H9 (cell line): ENCODE data around the gene ILF2. TPM values are rescaled to one million over a fixed set of nuclear protein-coding genes. Genes with fewer than 3 reads are reported as not detected.

Experiments used
- DNase-seq: peaks from one replicate; pipeline ENCODE4 v3.0.0-alpha.2; 2017
- H2AFZ ChIP-seq: one replicate; pipeline ENCODE4 v1.6.1; 2013; ENCODE audit warnings: mild to moderate bottlenecking, low read length, control low read depth, moderate library complexity
- H2AK5ac ChIP-seq: 2 replicates; pipeline ENCODE4 v1.6.1; 2013; ENCODE audit warnings: low read length, control low read depth, mixed read lengths; ENCODE audit not compliant: insufficient read length
- H2BK120ac ChIP-seq: one replicate; pipeline ENCODE4 v1.6.1; 2013; ENCODE audit warnings: low read depth, mild to moderate bottlenecking, low read length, control low read depth, inconsistent platforms; ENCODE audit not compliant: poor library complexity, severe bottlenecking
- H2BK12ac ChIP-seq: 2 replicates; pipeline ENCODE4 v1.6.1; 2013; ENCODE audit warnings: low read length, control low read depth, mixed read lengths, low read depth; ENCODE audit not compliant: insufficient read length
- H2BK15ac ChIP-seq: 2 replicates; pipeline ENCODE4 v1.6.1; 2013; ENCODE audit warnings: low read depth, low read length, control low read depth
- H2BK20ac ChIP-seq: one replicate; pipeline ENCODE4 v1.6.1; 2013; ENCODE audit warnings: low read depth, mild to moderate bottlenecking, low read length, control low read depth, inconsistent platforms; ENCODE audit not compliant: poor library complexity, severe bottlenecking
- H2BK5ac ChIP-seq: 2 replicates; pipeline ENCODE4 v1.6.1; 2013; ENCODE audit warnings: low read length, control low read depth, mixed read lengths; ENCODE audit not compliant: insufficient read length
- H3K14ac ChIP-seq: 2 replicates; pipeline ENCODE4 v1.6.1; 2013; ENCODE audit warnings: low read length, control low read depth; ENCODE audit not compliant: insufficient read depth
- H3K18ac ChIP-seq: 2 replicates; pipeline ENCODE4 v1.6.1; 2013; ENCODE audit warnings: low read depth, mild to moderate bottlenecking, mixed read lengths, low read length, control low read depth; ENCODE audit not compliant: insufficient read length
- H3K23ac ChIP-seq: 2 replicates; pipeline ENCODE4 v1.6.1; 2013; ENCODE audit warnings: low read length, control low read depth, mixed read lengths, low read depth; ENCODE audit not compliant: insufficient read length
- H3K23me2 ChIP-seq: 2 replicates; pipeline ENCODE4 v1.6.1; 2013; ENCODE audit warnings: low read depth, mild to moderate bottlenecking, mixed read lengths, low read length, control low read depth; ENCODE audit not compliant: insufficient read length, poor library complexity, severe bottlenecking
- H3K27ac ChIP-seq: 2 replicates; pipeline ENCODE4 v1.5.1; 2013; ENCODE audit warnings: low read length, control low read depth, mixed read lengths, low read depth; ENCODE audit not compliant: insufficient read length
- H3K27me3 ChIP-seq: 2 replicates; pipeline ENCODE4 v1.6.1; 2013; ENCODE audit warnings: low read length, control low read depth, inconsistent platforms; ENCODE audit not compliant: insufficient read depth
- H3K4ac ChIP-seq: 2 replicates; pipeline ENCODE4 v1.6.1; 2013; ENCODE audit warnings: low read depth, mild to moderate bottlenecking, control low read depth, inconsistent platforms, low read length, moderate library complexity
- H3K4me1 ChIP-seq: 2 replicates; pipeline ENCODE4 v1.6.1; 2013; ENCODE audit warnings: low read length, control low read depth, inconsistent platforms; ENCODE audit not compliant: insufficient read depth
- H3K4me2 ChIP-seq: 2 replicates; pipeline ENCODE4 v1.6.1; 2013; ENCODE audit warnings: low read length, control low read depth, mixed read lengths; ENCODE audit not compliant: insufficient read length, insufficient read depth
- H3K56ac ChIP-seq: 2 replicates; pipeline ENCODE4 v1.6.1; 2013; ENCODE audit warnings: low read depth, mild to moderate bottlenecking, mixed read lengths, low read length, control low read depth; ENCODE audit not compliant: insufficient read length
- H3K79me1 ChIP-seq: 2 replicates; pipeline ENCODE4 v1.6.1; 2013; ENCODE audit warnings: low read depth, mild to moderate bottlenecking, moderate library complexity, low read length, control low read depth, inconsistent platforms; ENCODE audit not compliant: insufficient read depth, poor library complexity, severe bottlenecking
- H3K79me2 ChIP-seq: 2 replicates; pipeline ENCODE4 v1.6.1; 2013; ENCODE audit warnings: low read length, control low read depth, inconsistent platforms; ENCODE audit not compliant: insufficient read depth
- H3K9ac ChIP-seq: 2 replicates; pipeline ENCODE4 v1.6.1; 2013; ENCODE audit warnings: low read length, control low read depth, mixed read lengths; ENCODE audit not compliant: insufficient read length; ENCODE audit errors: extremely low read depth
- H3K9me3 ChIP-seq: one replicate; pipeline ENCODE4 v1.6.1; 2013; ENCODE audit warnings: low read depth, low read length, inconsistent platforms; ENCODE audit not compliant: control insufficient read depth
- H3T11ph ChIP-seq: one replicate; pipeline ENCODE4 v1.6.1; 2013; ENCODE audit warnings: mild to moderate bottlenecking, low read length, control low read depth, inconsistent platforms
- H4K20me1 ChIP-seq: one replicate; pipeline ENCODE4 v1.6.1; 2013; ENCODE audit not compliant: control insufficient read depth, insufficient read length, insufficient read depth
- H4K5ac ChIP-seq: 2 replicates; pipeline ENCODE4 v1.6.1; 2013; ENCODE audit warnings: low read depth, mild to moderate bottlenecking, mixed read lengths, low read length, control low read depth; ENCODE audit not compliant: insufficient read length
- H4K8ac ChIP-seq: replicated peaks from 2 replicates; pipeline ENCODE4 v1.6.1; 2013; ENCODE audit warnings: low read length, control low read depth, mixed read lengths, low read depth; ENCODE audit not compliant: insufficient read length
- H4K91ac ChIP-seq: 2 replicates; pipeline ENCODE4 v1.6.1; 2013; ENCODE audit warnings: low read depth, mild to moderate bottlenecking, moderate library complexity, mixed read lengths, low read length, control low read depth; ENCODE audit not compliant: insufficient read length
- H3K27ac Mint-ChIP-seq, 3 experiments: 2 replicates in 2 of 3; 3 replicates in 1 of 3; pipeline ENCODE4 v1.8.0; 2020 to 2021; ENCODE audit warnings: mixed read lengths in 3 of 3, mild to moderate bottlenecking in 1 of 3, moderate library complexity in 1 of 3
- H3K27me3 Mint-ChIP-seq: 2 replicates; pipeline ENCODE4 v1.8.0; 2021; ENCODE audit warnings: low read depth, mild to moderate bottlenecking, moderate library complexity, mixed read lengths
- H3K36me3 Mint-ChIP-seq, 3 experiments: 2 replicates in 2 of 3; 3 replicates in 1 of 3; pipeline ENCODE4 v1.8.0; 2020 to 2021; ENCODE audit warnings: low read depth in 3 of 3, mixed read lengths in 3 of 3; ENCODE audit not compliant: insufficient read depth in 1 of 3
- H3K4me1 Mint-ChIP-seq, 2 experiments: 2 replicates each; pipeline ENCODE4 v1.8.0; 2020; ENCODE audit warnings: mixed read lengths in 2 of 2
- H3K4me3 Mint-ChIP-seq, 2 experiments: 2 replicates in 1 of 2; 3 replicates in 1 of 2; pipeline ENCODE4 v1.8.0; 2020 to 2021; ENCODE audit warnings: mild to moderate bottlenecking in 2 of 2, mixed read lengths in 2 of 2, moderate library complexity in 1 of 2
- H3K9me3 Mint-ChIP-seq, 2 experiments: 2 replicates in 1 of 2; 3 replicates in 1 of 2; pipeline ENCODE4 v1.8.0; 2020; ENCODE audit warnings: mild to moderate bottlenecking in 2 of 2, mixed read lengths in 2 of 2, moderate library complexity in 1 of 2
- CTCF ChIP-seq: fragments of 200-600 bp; sonication (generic); conservative IDR thresholded peaks from 3 replicates; pipeline ENCODE4 v1.8.0; 2021; ENCODE audit warnings: antibody characterized with exemption, mild to moderate bottlenecking
- WGBS: extraction: QIAGEN DNeasy Blood & Tissue Kit; methylation state at CpG from one replicate; pipeline ENCODE4 v1.1.7; 2013; ENCODE audit warnings: missing lambda C conversion rate, low lambda C conversion rate, mixed read lengths; ENCODE audit not compliant: insufficient read length; ENCODE audit errors: extremely low coverage; 5-methylcytosine and 5-hydroxymethylcytosine counted together
- total RNA-seq: library from RNA; stranded (reverse); gene quantifications from 2 replicates; pipeline ENCODE4 v1.2.1, GENCODE V29; 2021

ILF2 gene
- total RNA-seq, 1 experiment from 2014 or later = 357 TPM

GRCh38 chr1:153617663-153618062 lies 53.1 kb downstream of the ILF2 start:
- Histone ChIP-seq H2BK5ac (no peak overlapping the region), H4K91ac (no peak overlapping the region), H3K27me3 (no peaks in the 10 kb centered on the region), H3K56ac (no peak overlapping the region), H4K8ac (no peak overlapping the region), H2BK20ac (no peak overlapping the region), H3K23me2 (no peaks in the 10 kb centered on the region), H2AFZ (no peak overlapping the region), H3K9me3 (no peaks in the 10 kb centered on the region), H3K79me2 (no peaks in the 10 kb centered on the region), H3K18ac (no peak overlapping the region), H3T11ph (no peak overlapping the region), H3K27ac (no peak overlapping the region), H2AK5ac (no peak overlapping the region), H4K20me1 (no peaks in the 10 kb centered on the region), H4K5ac (no peak overlapping the region), H3K4me1 (no peaks in the 10 kb centered on the region), H3K9ac (no peak overlapping the region), H3K4me2 (no peak overlapping the region), H2BK15ac (no peak overlapping the region), H3K4ac (no peak overlapping the region), H2BK12ac (no peak overlapping the region), H3K14ac (no peak overlapping the region), H2BK120ac (no peak overlapping the region), H3K23ac (no peak overlapping the region), H3K79me1 (no peaks in the 10 kb centered on the region)
- H3K36me3 Mint-ChIP-seq = peaks cover 5 to 22% (median 5%) of the 10 kb centered on the region in 3 experiments; a peak in 5 of 7 replicates
- no peak overlapping the region for H3K4me3 Mint-ChIP-seq
- H3K27me3 Mint-ChIP-seq = no peaks in the 10 kb centered on the region; the same call in 1 of the 2 replicates
- peak; percentile 66 for TF ChIP-seq CTCF
- H3K9me3 Mint-ChIP-seq = no peaks in the 10 kb centered on the region
- no CpG with 5 or more reads among the region's 6 CpGs for WGBS
- H3K27ac Mint-ChIP-seq = no peak overlapping the region
- DNase-seq = peak; percentile 75
- H3K4me1 Mint-ChIP-seq = peaks cover 17 to 32% of the 10 kb centered on the region in 2 experiments
